ENCODE results near the gene ZNF20.

Gene ZNF20

GRCh38 chr19:12140545-12141404 is 625 bp upstream of the ZNF20 start:
- Histone ChIP-seq H3K9me3 (ENCODE audit: insufficient read depth, low read depth, low read length) (no peaks in the 10 kb centered on the region; the same call in 1 of the 2 replicates), H2AFZ (ENCODE audit: low read length) (peak overlapping the region; percentile 49), H3K9me2 (replicated peaks; ENCODE audit: low read depth, low read length) (no peaks in the 10 kb centered on the region), H3K36me3 (ENCODE audit: insufficient read depth, low read length) (peaks cover 10% of the 10 kb centered on the region; the same call in 1 of the 2 replicates), H3K27me3 (ENCODE audit: insufficient read depth, low read length, poor library complexity, severe bottlenecking) (no peaks in the 10 kb centered on the region), H3F3A (ENCODE audit: low read depth) (no peaks in the 10 kb centered on the region), H3K4me1 (ENCODE audit: insufficient read depth, low read length, poor library complexity, severe bottlenecking) (peaks cover 28% of the 10 kb centered on the region), H3K9ac (ENCODE audit: low read depth, low read length, poor library complexity, severe bottlenecking) (peak overlapping the region; percentile 84), H3K4me2 (ENCODE audit: low read depth, low read length, poor library complexity, severe bottlenecking) (peak overlapping the region; percentile 97), H3K4me3 (ENCODE audit: low read length, poor library complexity, severe bottlenecking) (peak overlapping the region; percentile 96), H3K79me2 (ENCODE audit: insufficient read depth, low read length) (peaks cover 23% of the 10 kb centered on the region), H4K20me1 (ENCODE audit: insufficient read depth, low read length, poor library complexity, severe bottlenecking) (no peaks in the 10 kb centered on the region)
- peak; percentile 94 for TF ChIP-seq CTCF (conservative IDR thresholded peaks at IDR 0.05; ENCODE audit: low read length)
- no peak for TF ChIP-seq EZH2phosphoT487 (IDR thresholded peaks at IDR 0.05; ENCODE audit: borderline replicate concordance)

DNA sequence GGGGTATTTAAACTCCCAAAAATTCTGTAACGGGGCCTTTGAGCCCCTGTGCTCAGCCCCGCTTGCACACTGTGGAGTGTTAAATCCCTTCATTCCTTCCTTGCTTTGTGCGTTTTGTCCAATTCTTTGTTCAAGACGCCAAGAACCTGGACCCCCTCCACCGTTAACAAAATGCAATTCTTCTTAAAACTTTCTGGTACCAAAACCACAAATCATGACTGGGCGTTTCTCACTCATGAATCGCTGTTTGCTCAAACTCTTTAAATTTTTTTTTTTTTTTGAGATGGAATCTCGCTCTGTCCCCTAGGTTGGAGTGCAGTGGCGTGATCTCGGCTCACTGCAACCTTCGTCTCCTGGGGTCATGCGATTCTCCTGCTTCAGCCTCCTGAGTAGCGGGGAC is 881 bp downstream of the ZNF20 start:
- peak overlapping the region; percentile 96 for H3K4me3 ChIP-seq (ENCODE audit: low read length, poor library complexity, severe bottlenecking)
- no peaks in the 10 kb centered on the region for H3K9me2 ChIP-seq (replicated peaks; ENCODE audit: low read depth, low read length)
- peak overlapping the region; percentile 84 for H3K9ac ChIP-seq (ENCODE audit: low read depth, low read length, poor library complexity, severe bottlenecking)

DNA sequence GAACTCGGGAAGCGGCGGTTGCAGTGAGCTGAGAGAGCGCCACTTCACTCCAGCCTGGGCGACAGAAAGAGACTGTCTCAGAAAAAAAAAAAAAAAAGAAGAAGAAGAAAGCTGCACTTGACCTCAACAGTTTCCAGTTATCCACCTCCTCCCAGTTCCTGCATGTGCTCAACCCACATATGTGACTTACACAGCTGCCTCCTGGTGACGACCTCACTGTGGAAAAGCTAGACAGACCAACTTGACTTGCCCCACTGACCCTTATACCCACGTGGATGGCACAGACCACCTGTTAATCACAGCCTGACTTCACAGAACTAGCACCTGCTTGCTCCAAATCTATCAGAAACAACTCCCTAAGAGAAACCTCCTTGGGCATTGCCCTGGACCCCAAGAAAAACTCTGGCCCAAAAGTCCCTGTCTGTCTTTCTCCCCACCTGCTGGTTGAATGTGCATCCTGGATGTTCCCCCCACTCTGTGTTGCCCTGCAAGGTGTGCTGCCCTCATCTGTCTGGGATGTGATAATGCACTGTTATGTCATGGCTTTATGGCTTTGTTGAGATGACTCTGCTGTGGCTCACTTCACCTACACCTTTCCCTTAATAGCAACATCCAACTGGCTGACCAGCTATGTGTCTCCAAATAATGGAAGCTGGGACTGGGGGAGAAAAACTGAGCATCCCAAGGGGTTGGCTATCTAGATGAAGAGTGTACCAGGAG is 2.8 kb downstream of the ZNF20 start:
- no peak overlapping the region for H2AFZ ChIP-seq (ENCODE audit: low read length)
- no peaks in the 10 kb centered on the region for H4K20me1 ChIP-seq (ENCODE audit: insufficient read depth, low read length, poor library complexity, severe bottlenecking)
- H3K4me3 ChIP-seq (ENCODE audit: low read length, poor library complexity, severe bottlenecking) = no peak overlapping the region
- peak overlapping the region; percentile 97 for H3K4me2 ChIP-seq (ENCODE audit: low read depth, low read length, poor library complexity, severe bottlenecking)
- no peaks in the 10 kb centered on the region for H3K27me3 ChIP-seq (ENCODE audit: insufficient read depth, low read length, poor library complexity, severe bottlenecking)
- no peak overlapping the region for H3K9ac ChIP-seq (ENCODE audit: low read depth, low read length, poor library complexity, severe bottlenecking)
- H3F3A ChIP-seq (ENCODE audit: low read depth) = no peaks in the 10 kb centered on the region
- H3K9me2 ChIP-seq (replicated peaks; ENCODE audit: low read depth, low read length) = no peaks in the 10 kb centered on the region
- H3K9me3 ChIP-seq (ENCODE audit: insufficient read depth, low read depth, low read length) = peaks cover 15% of the 10 kb centered on the region; the same call in 1 of the 2 replicates
- peaks cover 30% of the 10 kb centered on the region for H3K36me3 ChIP-seq (ENCODE audit: insufficient read depth, low read length)
- TF ChIP-seq EZH2phosphoT487 (IDR thresholded peaks at IDR 0.05; ENCODE audit: borderline replicate concordance) = no peak
- TF ChIP-seq CTCF (conservative IDR thresholded peaks at IDR 0.05; ENCODE audit: low read length) = peak; percentile 91
- H3K79me2 ChIP-seq (ENCODE audit: insufficient read depth, low read length) = peaks cover 23% of the 10 kb centered on the region
- peaks cover 28% of the 10 kb centered on the region for H3K4me1 ChIP-seq (ENCODE audit: insufficient read depth, low read length, poor library complexity, severe bottlenecking)

More for the DNA sequence above, 881 bp downstream of the ZNF20 start:
- H3F3A ChIP-seq (ENCODE audit: low read depth) = no peaks in the 10 kb centered on the region
- H4K20me1 ChIP-seq (ENCODE audit: insufficient read depth, low read length, poor library complexity, severe bottlenecking) = no peaks in the 10 kb centered on the region
- no peak overlapping the region for H2AFZ ChIP-seq (ENCODE audit: low read length)
- peaks cover 28% of the 10 kb centered on the region for H3K4me1 ChIP-seq (ENCODE audit: insufficient read depth, low read length, poor library complexity, severe bottlenecking)
- H3K9me3 ChIP-seq (ENCODE audit: insufficient read depth, low read depth, low read length) = no peaks in the 10 kb centered on the region
- peak overlapping the region; percentile 97 for H3K4me2 ChIP-seq (ENCODE audit: low read depth, low read length, poor library complexity, severe bottlenecking)
- no peaks in the 10 kb centered on the region for H3K27me3 ChIP-seq (ENCODE audit: insufficient read depth, low read length, poor library complexity, severe bottlenecking)
- H3K79me2 ChIP-seq (ENCODE audit: insufficient read depth, low read length) = peaks cover 23% of the 10 kb centered on the region
- peaks cover 12% of the 10 kb centered on the region; the same call in 1 of the 2 replicates for H3K36me3 ChIP-seq (ENCODE audit: insufficient read depth, low read length)
- TF ChIP-seq EZH2phosphoT487 (IDR thresholded peaks at IDR 0.05; ENCODE audit: borderline replicate concordance) (no peak), CTCF (conservative IDR thresholded peaks at IDR 0.05; ENCODE audit: low read length) (no peak)
